ENCODE results near the gene SDK2.

DNA sequence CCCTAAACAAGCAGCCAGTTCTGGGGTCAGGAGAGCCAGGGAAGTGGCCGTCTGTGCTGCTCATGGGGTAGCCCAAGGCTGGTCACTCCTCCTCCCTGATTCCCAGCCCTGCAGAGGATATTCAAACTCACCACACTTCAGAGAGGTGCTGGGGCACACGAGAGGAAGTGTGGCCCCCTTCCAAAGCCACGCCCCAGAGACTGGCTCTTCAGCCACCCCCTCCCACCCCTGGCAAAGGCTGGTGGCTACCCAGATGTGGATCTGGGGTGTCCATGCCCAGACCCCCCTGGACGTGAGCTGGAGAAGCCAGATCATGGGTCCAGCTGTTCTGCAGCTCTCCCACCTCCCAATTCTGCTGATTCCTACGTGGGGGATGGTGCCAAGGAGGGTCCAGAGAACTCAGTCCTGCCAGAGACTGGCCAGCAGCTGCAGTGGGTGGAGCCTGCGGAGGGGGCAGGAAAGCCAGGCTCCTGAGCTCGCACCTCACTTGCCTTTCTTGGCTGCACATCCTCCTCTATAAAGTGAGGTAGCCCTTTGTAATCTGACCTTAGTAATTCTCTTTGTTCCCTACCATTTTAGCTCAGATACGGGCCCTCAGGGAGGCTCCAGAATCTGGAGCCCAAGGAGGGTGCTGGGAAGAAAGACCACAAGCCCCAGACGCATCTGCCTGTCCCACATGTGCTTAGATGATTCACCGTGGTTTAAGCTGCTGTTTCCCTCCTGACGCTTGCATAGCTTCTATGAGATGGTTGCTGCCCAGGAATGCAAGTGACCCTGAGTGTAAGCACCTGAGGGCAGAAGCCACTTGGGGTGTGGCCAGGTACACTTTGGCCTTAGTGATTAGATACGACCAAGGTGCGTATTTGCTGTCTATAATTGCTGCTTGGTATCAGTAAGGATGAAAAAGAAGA, 15.3 kb downstream of the SDK2 start:
- no peak for TF ChIP-seq GATA3 (IDR thresholded peaks at IDR 0.05; ENCODE audit: low read depth, low read length)
- no peak for TF ChIP-seq GATA2 (IDR thresholded peaks at IDR 0.05; ENCODE audit: low read depth, low read length)

All from SH-SY5Y (cell line).